ENCODE results near the gene MAF. TPM values are rescaled to one million over a fixed set of nuclear protein-coding genes. Genes with fewer than 3 reads are reported as not detected.

MAF gene
- total RNA-seq, 1 experiment from 2014 or later = 4.9 TPM

DNA sequence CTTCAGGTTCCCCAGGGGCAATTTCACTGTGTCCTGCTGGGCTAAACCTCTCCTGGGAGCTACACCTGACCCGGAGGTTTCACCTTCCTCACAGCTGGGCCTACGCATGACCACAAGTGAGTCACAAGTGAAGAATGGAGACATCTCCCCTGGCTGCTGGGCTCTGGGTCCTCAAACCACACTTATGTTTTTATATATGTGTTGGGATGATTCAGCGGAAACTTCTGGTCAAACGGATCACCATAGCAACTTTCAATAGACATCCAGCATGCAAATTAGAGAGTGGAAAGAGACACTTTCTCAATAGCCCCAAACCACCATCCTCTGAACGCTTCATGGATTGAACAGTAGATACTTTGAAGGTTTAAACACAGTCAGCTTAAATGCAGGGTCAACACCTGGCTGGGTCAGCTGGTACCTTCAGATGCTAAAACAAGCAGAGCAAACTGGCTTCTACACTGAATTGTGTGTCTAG, 28.0 kb upstream of the MAF start:
- Mint-ChIP-seq H3K4me3 (no peak overlapping the region), H3K9me3 (no peaks in the 10 kb centered on the region; a peak in 2 of 5 replicates), H3K36me3 (ENCODE audit: insufficient read depth in 1 of 3, low read depth in 3 of 3) (no peaks in the 10 kb centered on the region), H3K27ac (no peak overlapping the region), H3K27me3 (ENCODE audit: low read depth) (peaks cover 3% of the 10 kb centered on the region), H3K4me1 (no peaks in the 10 kb centered on the region)
- Histone ChIP-seq H2BK20ac (ENCODE audit: low read depth, low read length, poor library complexity, severe bottlenecking) (no peak overlapping the region), H2BK5ac (ENCODE audit: insufficient read length, low read length) (no peak overlapping the region), H2AFZ (ENCODE audit: low read length) (no peak overlapping the region), H2BK15ac (ENCODE audit: low read depth, low read length) (no peak overlapping the region), H3K14ac (ENCODE audit: insufficient read depth, low read length) (no peak overlapping the region), H3K56ac (ENCODE audit: insufficient read length, low read depth, low read length) (no peak overlapping the region), H3K4ac (ENCODE audit: low read depth, low read length) (no peak overlapping the region), H3K27me3 (ENCODE audit: insufficient read depth, low read length) (no peaks in the 10 kb centered on the region), H2BK120ac (ENCODE audit: low read depth, low read length, poor library complexity, severe bottlenecking) (no peak overlapping the region), H3K18ac (ENCODE audit: insufficient read length, low read depth, low read length) (no peak overlapping the region), H3K79me2 (ENCODE audit: insufficient read depth, low read length) (no peaks in the 10 kb centered on the region), H3K23me2 (ENCODE audit: insufficient read length, low read depth, low read length, poor library complexity, severe bottlenecking) (no peaks in the 10 kb centered on the region), H2BK12ac (ENCODE audit: insufficient read length, low read depth, low read length) (no peak overlapping the region), H3K4me2 (ENCODE audit: insufficient read depth, insufficient read length, low read length) (no peak overlapping the region), H4K91ac (ENCODE audit: insufficient read length, low read depth, low read length) (no peak overlapping the region), H4K20me1 (ENCODE audit: control insufficient read depth, insufficient read depth, insufficient read length) (no peaks in the 10 kb centered on the region), H3K79me1 (ENCODE audit: insufficient read depth, low read depth, low read length, poor library complexity, severe bottlenecking) (no peaks in the 10 kb centered on the region), H3K4me1 (ENCODE audit: insufficient read depth, low read length) (no peaks in the 10 kb centered on the region), H2AK5ac (ENCODE audit: insufficient read length, low read length) (no peak overlapping the region), H4K8ac (replicated peaks; ENCODE audit: insufficient read length, low read depth, low read length) (no peak overlapping the region), H3K9ac (ENCODE audit: extremely low read depth, insufficient read length, low read length) (no peak overlapping the region), H3K9me3 (ENCODE audit: control insufficient read depth, low read depth, low read length) (no peaks in the 10 kb centered on the region), H3K27ac (ENCODE audit: insufficient read length, low read depth, low read length) (no peak overlapping the region), H3K23ac (ENCODE audit: insufficient read length, low read depth, low read length) (no peak overlapping the region), H3T11ph (ENCODE audit: low read length) (no peak overlapping the region), H4K5ac (ENCODE audit: insufficient read length, low read depth, low read length) (no peak overlapping the region)
- DNase-seq = no peak
- no CpG with 5 or more reads among the region's 5 CpGs for WGBS (ENCODE audit: extremely low coverage, insufficient read length, low lambda C conversion rate)
- TF ChIP-seq, protein P1, sequence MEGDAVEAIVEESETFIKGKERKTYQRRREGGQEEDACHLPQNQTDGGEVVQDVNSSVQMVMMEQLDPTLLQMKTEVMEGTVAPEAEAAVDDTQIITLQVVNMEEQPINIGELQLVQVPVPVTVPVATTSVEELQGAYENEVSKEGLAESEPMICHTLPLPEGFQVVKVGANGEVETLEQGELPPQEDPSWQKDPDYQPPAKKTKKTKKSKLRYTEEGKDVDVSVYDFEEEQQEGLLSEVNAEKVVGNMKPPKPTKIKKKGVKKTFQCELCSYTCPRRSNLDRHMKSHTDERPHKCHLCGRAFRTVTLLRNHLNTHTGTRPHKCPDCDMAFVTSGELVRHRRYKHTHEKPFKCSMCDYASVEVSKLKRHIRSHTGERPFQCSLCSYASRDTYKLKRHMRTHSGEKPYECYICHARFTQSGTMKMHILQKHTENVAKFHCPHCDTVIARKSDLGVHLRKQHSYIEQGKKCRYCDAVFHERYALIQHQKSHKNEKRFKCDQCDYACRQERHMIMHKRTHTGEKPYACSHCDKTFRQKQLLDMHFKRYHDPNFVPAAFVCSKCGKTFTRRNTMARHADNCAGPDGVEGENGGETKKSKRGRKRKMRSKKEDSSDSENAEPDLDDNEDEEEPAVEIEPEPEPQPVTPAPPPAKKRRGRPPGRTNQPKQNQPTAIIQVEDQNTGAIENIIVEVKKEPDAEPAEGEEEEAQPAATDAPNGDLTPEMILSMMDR (conservative IDR thresholded peaks at IDR 0.05) = no peak
